HepG2 (cell line): Measurements from ENCODE around the gene TOGARAM1.
"Not testable (repeated sequence)": the region's sequence is repeated elsewhere in the genome, so short reads cannot be mapped to it uniquely, and the experiment has no call there.

Experiments used
- ATF2 ChIP-seq: sonication (generic); formaldehyde crosslinking; IDR thresholded peaks from 2 replicates; pipeline ENCODE4 v1.4.0; 2020; ENCODE audit warnings: missing genetic modification reagents
- CENPT ChIP-seq: sonication (generic); formaldehyde crosslinking; IDR thresholded peaks from 2 replicates; pipeline ENCODE4 v1.8.0; 2022; ENCODE audit warnings: low read depth, mild to moderate bottlenecking, moderate library complexity, missing genetic modification reagents
- POLR2A ChIP-seq, 2 experiments: IDR thresholded peaks; 2 replicates each; pipeline ENCODE4 v1.6.1; 2011; ENCODE audit warnings: low read depth in 2 of 2, low read length in 2 of 2, mild to moderate bottlenecking in 1 of 2, moderate library complexity in 1 of 2; ENCODE audit not compliant: insufficient read depth in 1 of 2
- RBAK ChIP-seq: sonication (generic); formaldehyde crosslinking; IDR thresholded peaks from 2 replicates; pipeline ENCODE4 v1.5.1; 2020; ENCODE audit warnings: mild to moderate bottlenecking, missing genetic modification reagents
- TCF12 ChIP-seq, 2 experiments: fragments of 450-650 bp in 1 of 2; sonication (generic) in 1 of 2; formaldehyde crosslinking in 1 of 2; IDR thresholded peaks; 2 replicates each; pipeline versions ENCODE4 v1.6.1 to v1.8.0; 2017 to 2022; ENCODE audit warnings: antibody characterized with exemption in 1 of 2, mild to moderate bottlenecking in 1 of 2, missing genetic modification reagents in 1 of 2, moderate library complexity in 1 of 2
- YY1 ChIP-seq: IDR thresholded peaks from 2 replicates; pipeline ENCODE4 v1.6.1; 2011; ENCODE audit warnings: low read length, low read depth, moderate library complexity, mild to moderate bottlenecking; ENCODE audit not compliant: insufficient read depth, insufficient replicate concordance

- not testable (repeated sequence) for TF ChIP-seq ATF2 (CRISPR knock-in tag); CENPT (CRISPR knock-in tag); RBAK (CRISPR knock-in tag); YY1; TCF12 (IDR thresholded peaks at IDR 0.05); TCF12 (CRISPR knock-in tag; IDR thresholded peaks at IDR 0.05); POLR2A (IDR thresholded peaks at IDR 0.05; ENCODE audit: insufficient read depth in 1 of 2, low read depth in 2 of 2, low read length in 2 of 2)
Measured at GRCh38 chr14:45080416-45080968, 118.5 kb downstream of the TOGARAM1 start.
